ENCODE measurements around the gene MAP2K3. TPM values are rescaled to one million over a fixed set of nuclear protein-coding genes. Genes with fewer than 3 reads are reported as not detected.

The MAP2K3 gene
- total RNA-seq, 1 experiment from 2014 or later = 50.9 TPM

GRCh38 chr17:21280081-21280518 is 4.4 kb upstream of the MAP2K3 start:
- no peaks in the 10 kb centered on the region for H3K27me3 Mint-ChIP-seq (ENCODE audit: insufficient read depth, unreplicated experiment)
- POLR2A ChIA-PET = no interaction called here

GRCh38 chr17:21282231-21282630 is 2.3 kb upstream of the MAP2K3 start:
- Mint-ChIP-seq H3K4me1 (ENCODE audit: low read depth, unreplicated experiment) (peaks cover 24% of the 10 kb centered on the region), H3K4me3 (ENCODE audit: unreplicated experiment) (peak overlapping the region; percentile 14), H3K27ac (ENCODE audit: unreplicated experiment) (no peak overlapping the region), H3K27me3 (ENCODE audit: insufficient read depth, unreplicated experiment) (no peaks in the 10 kb centered on the region), H3K36me3 (ENCODE audit: insufficient read depth, unreplicated experiment) (peaks cover 12% of the 10 kb centered on the region), H3K9me3 (ENCODE audit: unreplicated experiment) (no peaks in the 10 kb centered on the region)
- Histone ChIP-seq H3K27me3 (replicated peaks; ENCODE audit: control insufficient read depth, insufficient read depth, low read length) (no peaks in the 10 kb centered on the region; the same call in 1 of the 2 replicates), H3K4me1 (peaks cover 11% of the 10 kb centered on the region), H3K4me3 (ENCODE audit: low read depth, low read length) (no peak overlapping the region), H3K36me3 (ENCODE audit: control insufficient read depth, insufficient read depth, low read length) (no peaks in the 10 kb centered on the region), H3K9me3 (no peaks in the 10 kb centered on the region)
- TF ChIP-seq, protein P1, sequence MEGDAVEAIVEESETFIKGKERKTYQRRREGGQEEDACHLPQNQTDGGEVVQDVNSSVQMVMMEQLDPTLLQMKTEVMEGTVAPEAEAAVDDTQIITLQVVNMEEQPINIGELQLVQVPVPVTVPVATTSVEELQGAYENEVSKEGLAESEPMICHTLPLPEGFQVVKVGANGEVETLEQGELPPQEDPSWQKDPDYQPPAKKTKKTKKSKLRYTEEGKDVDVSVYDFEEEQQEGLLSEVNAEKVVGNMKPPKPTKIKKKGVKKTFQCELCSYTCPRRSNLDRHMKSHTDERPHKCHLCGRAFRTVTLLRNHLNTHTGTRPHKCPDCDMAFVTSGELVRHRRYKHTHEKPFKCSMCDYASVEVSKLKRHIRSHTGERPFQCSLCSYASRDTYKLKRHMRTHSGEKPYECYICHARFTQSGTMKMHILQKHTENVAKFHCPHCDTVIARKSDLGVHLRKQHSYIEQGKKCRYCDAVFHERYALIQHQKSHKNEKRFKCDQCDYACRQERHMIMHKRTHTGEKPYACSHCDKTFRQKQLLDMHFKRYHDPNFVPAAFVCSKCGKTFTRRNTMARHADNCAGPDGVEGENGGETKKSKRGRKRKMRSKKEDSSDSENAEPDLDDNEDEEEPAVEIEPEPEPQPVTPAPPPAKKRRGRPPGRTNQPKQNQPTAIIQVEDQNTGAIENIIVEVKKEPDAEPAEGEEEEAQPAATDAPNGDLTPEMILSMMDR (IDR thresholded peaks at IDR 0.05; ENCODE audit: insufficient read depth in 1 of 2, low read depth in 1 of 2, low read length in 1 of 2, severe bottlenecking in 1 of 2, unreplicated experiment in 1 of 2) = no peak
- ChIA-PET CTCF (no interaction called here), POLR2A (no interaction called here)
- no peak for DNase-seq
- no TSS peak for BruUV-seq (replicated peaks)
- intact Hi-C loops (cut with micrococcal nuclease; ENCODE audit: unreplicated experiment) = loop anchor here (5.0 to 10.0 kb wide), 2 partner anchors 40 to 93 kb away; partner anchors contain the start of gene KCNJ12

More at GRCh38 chr17:21280081-21280518, 4.4 kb upstream of the MAP2K3 start:
- no peaks in the 10 kb centered on the region for H3K36me3 ChIP-seq (ENCODE audit: control insufficient read depth, insufficient read depth, low read length)
- Mint-ChIP-seq H3K36me3 (ENCODE audit: insufficient read depth, unreplicated experiment) (peaks cover 12% of the 10 kb centered on the region), H3K4me1 (ENCODE audit: low read depth, unreplicated experiment) (peaks cover 7% of the 10 kb centered on the region), H3K9me3 (ENCODE audit: unreplicated experiment) (no peaks in the 10 kb centered on the region), H3K27ac (ENCODE audit: unreplicated experiment) (no peak overlapping the region), H3K4me3 (ENCODE audit: unreplicated experiment) (no peak overlapping the region)
- TF ChIP-seq, protein P1 (IDR thresholded peaks at IDR 0.05; ENCODE audit: insufficient read depth in 1 of 2, low read depth in 1 of 2, low read length in 1 of 2, severe bottlenecking in 1 of 2, unreplicated experiment in 1 of 2) = peak; percentile 97 to 99
- peak; percentile 86 to 92 for DNase-seq
- no peaks in the 10 kb centered on the region; the same call in 1 of the 2 replicates for H3K27me3 ChIP-seq (replicated peaks; ENCODE audit: control insufficient read depth, insufficient read depth, low read length)
- no TSS peak for BruUV-seq (replicated peaks)
- H3K9me3 ChIP-seq = no peaks in the 10 kb centered on the region
- CTCF ChIA-PET = no interaction called here
- intact Hi-C loops (cut with micrococcal nuclease; ENCODE audit: unreplicated experiment) = loop anchor here (1.0 to 10.0 kb wide), 4 partner anchors 42 to 233 kb away; partner anchors contain the start of gene KCNJ12
- H3K4me1 ChIP-seq = peaks cover 5% of the 10 kb centered on the region
- H3K4me3 ChIP-seq (ENCODE audit: low read depth, low read length) = no peak overlapping the region

- Histone ChIP-seq H3K4me3 (ENCODE audit: low read depth, low read length) (no peak overlapping the region), H3K9me3 (no peaks in the 10 kb centered on the region), H3K27me3 (replicated peaks; ENCODE audit: control insufficient read depth, insufficient read depth, low read length) (no peaks in the 10 kb centered on the region; the same call in 1 of the 2 replicates), H3K36me3 (ENCODE audit: control insufficient read depth, insufficient read depth, low read length) (no peaks in the 10 kb centered on the region), H3K4me1 (peaks cover 17% of the 10 kb centered on the region)
- DNase-seq = peak in 1 of 2 experiments; percentile 29
- intact Hi-C loops (cut with micrococcal nuclease; ENCODE audit: unreplicated experiment) = loop anchor here (5.0 to 10.0 kb wide), 2 partner anchors 39 to 92 kb away; partner anchors contain the start of gene KCNJ12
- POLR2A ChIA-PET = no interaction called here
- no peaks in the 10 kb centered on the region for H3K27me3 Mint-ChIP-seq (ENCODE audit: insufficient read depth, unreplicated experiment)
- H3K4me3 Mint-ChIP-seq (ENCODE audit: unreplicated experiment) = peak overlapping the region; percentile 14
- no TSS peak for BruUV-seq (replicated peaks)
- CTCF ChIA-PET = no interaction called here
- TF ChIP-seq, protein P1 (IDR thresholded peaks at IDR 0.05; ENCODE audit: insufficient read depth in 1 of 2, low read depth in 1 of 2, low read length in 1 of 2, severe bottlenecking in 1 of 2, unreplicated experiment in 1 of 2) = no peak
- peaks cover 12% of the 10 kb centered on the region for H3K36me3 Mint-ChIP-seq (ENCODE audit: insufficient read depth, unreplicated experiment)
- H3K27ac Mint-ChIP-seq (ENCODE audit: unreplicated experiment) = no peak overlapping the region
- H3K4me1 Mint-ChIP-seq (ENCODE audit: low read depth, unreplicated experiment) = peaks cover 24% of the 10 kb centered on the region
- H3K9me3 Mint-ChIP-seq (ENCODE audit: unreplicated experiment) = no peaks in the 10 kb centered on the region
Measured at GRCh38 chr17:21282850-21283249, 1.7 kb upstream of the MAP2K3 start.
